Spleen (tissue), 7 donors: ENCODE data around the gene ABCC1.

Source experiments
- CTCF ChIP-seq, 11 experiments: fragments of 200-600 bp in 7 of 11; fragments of 450-650 bp in 4 of 11; sonication (generic) in 4 of 11; IDR thresholded peaks in 8 of 11; conservative IDR thresholded peaks in 3 of 11; 1 replicate in 7 of 11; 2 replicates in 4 of 11; pipeline versions ENCODE4 v1.4.0 to v1.8.0; 2016 to 2021; ENCODE audit warnings: antibody characterized with exemption in 11 of 11, inconsistent platforms in 4 of 11, mild to moderate bottlenecking in 1 of 11
- POLR2A ChIP-seq, 3 donors: fragments of 450-650 bp; IDR thresholded peaks; one replicate each; pipeline ENCODE4 v1.5.1; 2017; ENCODE audit warnings: antibody characterized with exemption in 3 of 3, mild to moderate bottlenecking in 1 of 3
- donor health status: DM: no; HTN: no; CAD: no; lungs with moderate emphysema.
- donor health status: DM: no; HTN: no; CAD: no.
- donor health status: DM: no; HTN: no; CAD: no.

GRCh38 chr16:15953929-15954813 is 4.8 kb downstream of the ABCC1 start:
- no peak for TF ChIP-seq POLR2A (IDR thresholded peaks at IDR 0.05)
- no peak for TF ChIP-seq CTCF (IDR thresholded peaks at IDR 0.05 in 8 of 11, conservative IDR thresholded peaks at IDR 0.05 in 3 of 11)
